HG02943 (cell line): ENCODE measurements around the gene EPN3.

Experiments
- ATAC-seq: cut with Tn5 transposase; IDR thresholded peaks from one replicate; pipeline ENCODE4 v1.9.1; 2021; ENCODE audit warnings: mild to moderate bottlenecking, low read depth, moderate library complexity; ENCODE audit not compliant: unreplicated experiment

Gene EPN3

GRCh38 chr17:50564916-50565315 is 32.4 kb downstream of the EPN3 start:
- no peak for ATAC-seq

GRCh38 chr17:50565402-50566350 is 33.1 kb downstream of the EPN3 start:
- ATAC-seq, result no peak

- ATAC-seq, result no peak
Observed at GRCh38 chr17:50566886-50567285, 34.4 kb downstream of the EPN3 start.

- ATAC-seq, result no peak
Observed at GRCh38 chr17:50568659-50569058, 36.1 kb downstream of the EPN3 start.

- ATAC-seq, result no peak
Observed at GRCh38 chr17:50569592-50569991, 37.1 kb downstream of the EPN3 start.

- ATAC-seq, result no peak
Observed at GRCh38 chr17:50570032-50570431, 37.5 kb downstream of the EPN3 start.

GRCh38 chr17:50570528-50570927 is 38.0 kb downstream of the EPN3 start:
- ATAC-seq, result no peak

- ATAC-seq, result no peak
Observed at GRCh38 chr17:50571681-50572080, 39.1 kb downstream of the EPN3 start.

- no peak for ATAC-seq
Observed at GRCh38 chr17:50572541-50572940, 40.0 kb downstream of the EPN3 start.

- ATAC-seq, result no peak
Observed at GRCh38 chr17:50573866-50574611, 41.5 kb downstream of the EPN3 start.

- ATAC-seq, result no peak
Observed at GRCh38 chr17:50575581-50576210, 43.2 kb downstream of the EPN3 start.

GRCh38 chr17:50576864-50577263 is 44.3 kb downstream of the EPN3 start:
- ATAC-seq, result no peak

- ATAC-seq, result no peak
Observed at GRCh38 chr17:50577451-50577954, 45.0 kb downstream of the EPN3 start.

GRCh38 chr17:50578173-50578572 is 45.6 kb downstream of the EPN3 start:
- ATAC-seq, result no peak

GRCh38 chr17:50579399-50579798 is 46.9 kb downstream of the EPN3 start:
- ATAC-seq, result no peak

- ATAC-seq, result no peak
Observed at GRCh38 chr17:50580646-50581045, 48.1 kb downstream of the EPN3 start.

- no peak for ATAC-seq
Observed at GRCh38 chr17:50581316-50581715, 48.8 kb downstream of the EPN3 start.

- ATAC-seq, result no peak
Observed at GRCh38 chr17:50582741-50583140, 50.2 kb downstream of the EPN3 start.

GRCh38 chr17:50583641-50584040 is 51.1 kb downstream of the EPN3 start:
- ATAC-seq, result no peak

GRCh38 chr17:50584116-50584515 is 51.6 kb downstream of the EPN3 start:
- no peak for ATAC-seq

GRCh38 chr17:50584749-50585148 is 52.2 kb downstream of the EPN3 start:
- ATAC-seq, result no peak
